Measurements from ENCODE around the gene UTP20. TPM values are rescaled to one million over a fixed set of nuclear protein-coding genes. Genes with fewer than 3 reads are reported as not detected.
A peak's percentile ranks its signal among the peaks of the same experiment; 100 is the strongest.
"Not testable (repeated sequence)": the region's sequence is repeated elsewhere in the genome, so short reads cannot be mapped to it uniquely, and the experiment has no call there.

The UTP20 gene
- total RNA-seq, 2 donors from 2014 or later = 11.3 to 15.2 TPM

GRCh38 chr12:101322480-101322879 is 42.6 kb downstream of the UTP20 start:
- intact Hi-C loops (cut with DNase I) = no loop called here
- DNase-seq (ENCODE audit: low spot score) = no peak

- DNase-seq (ENCODE audit: low spot score) = no peak
Observed at GRCh38 chr12:101323255-101323654, 43.4 kb downstream of the UTP20 start.

GRCh38 chr12:101325590-101325989 is 45.7 kb downstream of the UTP20 start:
- intact Hi-C loops (cut with DNase I) = no loop called here
- no peak for DNase-seq (ENCODE audit: low spot score)

More at GRCh38 chr12:101323255-101323654, 43.4 kb downstream of the UTP20 start:
- intact Hi-C loops (cut with DNase I) = no loop called here

- intact Hi-C loops (cut with DNase I) = no loop called here
- no peak for DNase-seq (ENCODE audit: low spot score)
Observed at GRCh38 chr12:101327051-101327450, 47.1 kb downstream of the UTP20 start.

- intact Hi-C loops (cut with DNase I) = no loop called here
- no peak for DNase-seq (ENCODE audit: low spot score)
Observed at GRCh38 chr12:101327546-101327945, 47.6 kb downstream of the UTP20 start.

- intact Hi-C loops (cut with DNase I) = no loop called here
- no peak for DNase-seq (ENCODE audit: low spot score)
Observed at GRCh38 chr12:101328917-101329316, 49.0 kb downstream of the UTP20 start.

GRCh38 chr12:101330631-101331030 is 50.7 kb downstream of the UTP20 start:
- intact Hi-C loops (cut with DNase I) = no loop called here

GRCh38 chr12:101336437-101336836 is 56.5 kb downstream of the UTP20 start:
- intact Hi-C loops (cut with DNase I) = no loop called here
- DNase-seq (ENCODE audit: low spot score) = no peak

More at GRCh38 chr12:101330631-101331030, 50.7 kb downstream of the UTP20 start:
- no peak for DNase-seq (ENCODE audit: low spot score)

- no peak for DNase-seq (ENCODE audit: low spot score)
- intact Hi-C loops (cut with DNase I) = no loop called here
Observed at GRCh38 chr12:101338087-101338486, 58.2 kb downstream of the UTP20 start.

GRCh38 chr12:101343893-101344292 is 64.0 kb downstream of the UTP20 start:
- intact Hi-C loops (cut with DNase I) = no loop called here
- no peak for DNase-seq (ENCODE audit: low spot score)

GRCh38 chr12:101351682-101352081 is 71.8 kb downstream of the UTP20 start:
- no peak for DNase-seq (ENCODE audit: low spot score)
- intact Hi-C loops (cut with DNase I) = no loop called here

GRCh38 chr12:101356794-101357193 is 76.9 kb downstream of the UTP20 start:
- intact Hi-C loops (cut with DNase I) = no loop called here
- no peak for DNase-seq (ENCODE audit: low spot score)

GRCh38 chr12:101361455-101361854 is 81.5 kb downstream of the UTP20 start:
- intact Hi-C loops (cut with DNase I) = no loop called here
- DNase-seq (ENCODE audit: low spot score) = no peak

- no peak for DNase-seq (ENCODE audit: low spot score)
- intact Hi-C loops (cut with DNase I) = no loop called here
Observed at GRCh38 chr12:101368016-101368415, 88.1 kb downstream of the UTP20 start.

GRCh38 chr12:101372431-101372830 is 92.5 kb downstream of the UTP20 start:
- intact Hi-C loops (cut with DNase I) = no loop called here
- DNase-seq (ENCODE audit: low spot score) = no peak

GRCh38 chr12:101375573-101375972 is 95.7 kb downstream of the UTP20 start:
- DNase-seq (ENCODE audit: low spot score) = no peak
- intact Hi-C loops (cut with DNase I) = no loop called here

GRCh38 chr12:101379149-101379548 is 99.2 kb downstream of the UTP20 start:
- intact Hi-C loops (cut with DNase I) = no loop called here
- DNase-seq (ENCODE audit: low spot score) = no peak

- DNase-seq (ENCODE audit: low spot score); intact Hi-C loops (cut with DNase I): not testable (repeated sequence)
Observed at GRCh38 chr12:101391181-101391580, 111.3 kb downstream of the UTP20 start.

GRCh38 chr12:101407049-101407435 is 127.1 kb downstream of the UTP20 start:
- no peak for DNase-seq (ENCODE audit: low spot score)

GRCh38 chr12:101407436-101408345 is 127.8 kb downstream of the UTP20 start, which contains the start of gene ARL1:
Gene ARL1, minus strand, starts transcription at chr12:101407772. Its CDS starts 127 bp downstream, at chr12:101407645.
- peak; percentile 97 for DNase-seq (ENCODE audit: low spot score)
- intact Hi-C loops (cut with DNase I) = no loop called here

More at GRCh38 chr12:101407049-101407435, 127.1 kb downstream of the UTP20 start:
- intact Hi-C loops (cut with DNase I) = no loop called here

GRCh38 chr12:101410169-101410568 is 130.3 kb downstream of the UTP20 start:
- DNase-seq (ENCODE audit: low spot score); intact Hi-C loops (cut with DNase I): not testable (repeated sequence)
